Measurements from ENCODE around the gene CLRN3. TPM values are rescaled to one million over a fixed set of nuclear protein-coding genes. Genes with fewer than 3 reads are reported as not detected.
A peak's percentile ranks its signal among the peaks of the same experiment; 100 is the strongest.

CLRN3 gene
- total and polyA plus RNA-seq, 4 donors, result 0.10 to 0.12 TPM; not detected in 2

GRCh38 chr10:127888521-127889312, 4.0 kb downstream of the CLRN3 start:
- Histone ChIP-seq H3K4me1 (ENCODE audit: control insufficient read depth in 5 of 5, insufficient read depth in 5 of 5, low read length in 5 of 5) (peaks cover 0 to 4% (median 0%) of the 10 kb centered on the region in 5 donors), H3K9ac (ENCODE audit: insufficient read depth in 1 of 2, low read length in 2 of 2) (no peak overlapping the region), H3K9me3 (ENCODE audit: control insufficient read depth in 4 of 4, insufficient read depth in 3 of 4, low read length in 3 of 4) (no peaks in the 10 kb centered on the region), H3K27ac (ENCODE audit: low read depth in 1 of 2, low read length in 1 of 2) (no peak overlapping the region), H3K36me3 (ENCODE audit: control insufficient read depth in 4 of 4, insufficient read depth in 4 of 4, low read length in 4 of 4) (no peaks in the 10 kb centered on the region), H3K27me3 (ENCODE audit: control insufficient read depth in 3 of 3, insufficient read depth in 3 of 3, low read length in 2 of 3) (peaks cover 0 to 2% (median 0%) of the 10 kb centered on the region in 3 donors), H3K4me3 (no peak overlapping the region)
- 92 to 95% methylated on average over 13 of the region's 13 CpGs for WGBS, 2 donors
- no peak for TF ChIP-seq CTCF (IDR thresholded peaks at IDR 0.05; ENCODE audit: control extremely low read depth, extremely low read depth)
- ATAC-seq (ENCODE audit: insufficient read depth, low FRiP score) (no peak), DNase-seq (no peak)

GRCh38 chr10:127887541-127888415, 5.0 kb downstream of the CLRN3 start:
- Histone ChIP-seq H3K27ac (ENCODE audit: low read depth in 1 of 2, low read length in 1 of 2) (no peak overlapping the region), H3K9me3 (ENCODE audit: control insufficient read depth in 4 of 4, insufficient read depth in 3 of 4, low read length in 3 of 4) (no peaks in the 10 kb centered on the region), H3K4me3 (no peak overlapping the region), H3K27me3 (ENCODE audit: control insufficient read depth in 3 of 3, insufficient read depth in 3 of 3, low read length in 2 of 3) (peaks cover 0 to 2% (median 0%) of the 10 kb centered on the region in 3 donors), H3K36me3 (ENCODE audit: control insufficient read depth in 4 of 4, insufficient read depth in 4 of 4, low read length in 4 of 4) (no peaks in the 10 kb centered on the region), H3K4me1 (ENCODE audit: control insufficient read depth in 5 of 5, insufficient read depth in 5 of 5, low read length in 5 of 5) (peaks cover 0 to 4% (median 0%) of the 10 kb centered on the region in 5 donors), H3K9ac (ENCODE audit: insufficient read depth in 1 of 2, low read length in 2 of 2) (no peak overlapping the region)
- DNase-seq, result peak in 1 of 3 donors; percentile 25
- WGBS, 2 donors, result 76 to 81% methylated on average over 16 of the region's 16 CpGs
- no peak for ATAC-seq (ENCODE audit: insufficient read depth, low FRiP score)
- TF ChIP-seq CTCF (IDR thresholded peaks at IDR 0.05; ENCODE audit: control extremely low read depth, extremely low read depth), result no peak

DNA sequence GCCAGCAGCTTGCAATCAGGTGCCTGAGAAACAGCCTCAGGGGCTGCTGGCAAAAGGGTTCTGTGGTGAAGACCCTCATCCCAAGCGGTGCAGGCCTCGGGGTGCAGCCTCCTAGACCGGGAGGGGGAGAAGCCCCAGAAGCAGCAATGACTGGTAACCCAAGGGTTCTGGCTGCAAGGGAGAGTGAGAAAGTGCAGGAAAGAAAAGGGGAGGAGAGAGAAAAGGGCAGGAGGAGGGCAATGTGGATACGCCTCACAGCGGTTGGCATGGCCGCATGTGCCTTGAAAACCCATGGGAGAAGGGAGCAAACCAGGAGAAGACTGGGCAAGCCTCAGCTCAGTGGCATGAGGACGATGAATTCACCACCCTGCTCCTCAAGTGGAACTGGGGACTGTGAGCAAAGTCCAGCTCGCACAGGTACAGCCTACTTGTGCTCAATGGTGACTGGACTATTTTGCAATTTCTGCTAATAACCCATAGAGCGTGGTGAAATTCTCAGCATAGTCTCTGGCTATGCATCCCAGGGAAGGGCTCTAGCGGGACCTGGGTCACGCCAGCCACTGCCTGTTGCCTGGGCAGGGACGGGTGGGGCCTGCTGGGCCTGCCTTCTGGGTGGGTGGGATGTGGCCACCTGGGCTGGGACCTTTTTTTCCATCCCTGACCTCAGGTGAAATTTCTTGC, 6.2 kb downstream of the CLRN3 start:
- WGBS, 2 donors, result 93% methylated on average over 12 of the region's 12 CpGs
- H3K4me3 ChIP-seq, result no peak overlapping the region
- no peaks in the 10 kb centered on the region for H3K9me3 ChIP-seq (ENCODE audit: control insufficient read depth in 4 of 4, insufficient read depth in 3 of 4, low read length in 3 of 4)
- H3K36me3 ChIP-seq (ENCODE audit: control insufficient read depth in 4 of 4, insufficient read depth in 4 of 4, low read length in 4 of 4), result no peaks in the 10 kb centered on the region
- peaks cover 0 to 4% (median 0%) of the 10 kb centered on the region in 5 donors for H3K4me1 ChIP-seq (ENCODE audit: control insufficient read depth in 5 of 5, insufficient read depth in 5 of 5, low read length in 5 of 5)
- no peak for TF ChIP-seq CTCF (IDR thresholded peaks at IDR 0.05; ENCODE audit: control extremely low read depth, extremely low read depth)
- no peak overlapping the region for H3K9ac ChIP-seq (ENCODE audit: insufficient read depth in 1 of 2, low read length in 2 of 2)
- no peaks in the 10 kb centered on the region for H3K27me3 ChIP-seq (ENCODE audit: control insufficient read depth in 3 of 3, insufficient read depth in 3 of 3, low read length in 2 of 3)
- DNase-seq (no peak), ATAC-seq (ENCODE audit: insufficient read depth, low FRiP score) (no peak)
- no peak overlapping the region for H3K27ac ChIP-seq (ENCODE audit: low read depth in 1 of 2, low read length in 1 of 2)

Data from lung (tissue), 12 donors.